GM19438 (cell line): ENCODE results near the gene ZFYVE9.
A peak's percentile ranks its signal among the peaks of the same experiment; 100 is the strongest.
"Not testable (repeated sequence)": the region's sequence is repeated elsewhere in the genome, so short reads cannot be mapped to it uniquely, and the experiment has no call there.

ENCODE experiments used
- ATAC-seq: cut with Tn5 transposase; IDR thresholded peaks from one replicate; pipeline ENCODE4 v1.9.1; 2021; ENCODE audit warnings: low read depth; ENCODE audit not compliant: unreplicated experiment

The ZFYVE9 gene, protein sequence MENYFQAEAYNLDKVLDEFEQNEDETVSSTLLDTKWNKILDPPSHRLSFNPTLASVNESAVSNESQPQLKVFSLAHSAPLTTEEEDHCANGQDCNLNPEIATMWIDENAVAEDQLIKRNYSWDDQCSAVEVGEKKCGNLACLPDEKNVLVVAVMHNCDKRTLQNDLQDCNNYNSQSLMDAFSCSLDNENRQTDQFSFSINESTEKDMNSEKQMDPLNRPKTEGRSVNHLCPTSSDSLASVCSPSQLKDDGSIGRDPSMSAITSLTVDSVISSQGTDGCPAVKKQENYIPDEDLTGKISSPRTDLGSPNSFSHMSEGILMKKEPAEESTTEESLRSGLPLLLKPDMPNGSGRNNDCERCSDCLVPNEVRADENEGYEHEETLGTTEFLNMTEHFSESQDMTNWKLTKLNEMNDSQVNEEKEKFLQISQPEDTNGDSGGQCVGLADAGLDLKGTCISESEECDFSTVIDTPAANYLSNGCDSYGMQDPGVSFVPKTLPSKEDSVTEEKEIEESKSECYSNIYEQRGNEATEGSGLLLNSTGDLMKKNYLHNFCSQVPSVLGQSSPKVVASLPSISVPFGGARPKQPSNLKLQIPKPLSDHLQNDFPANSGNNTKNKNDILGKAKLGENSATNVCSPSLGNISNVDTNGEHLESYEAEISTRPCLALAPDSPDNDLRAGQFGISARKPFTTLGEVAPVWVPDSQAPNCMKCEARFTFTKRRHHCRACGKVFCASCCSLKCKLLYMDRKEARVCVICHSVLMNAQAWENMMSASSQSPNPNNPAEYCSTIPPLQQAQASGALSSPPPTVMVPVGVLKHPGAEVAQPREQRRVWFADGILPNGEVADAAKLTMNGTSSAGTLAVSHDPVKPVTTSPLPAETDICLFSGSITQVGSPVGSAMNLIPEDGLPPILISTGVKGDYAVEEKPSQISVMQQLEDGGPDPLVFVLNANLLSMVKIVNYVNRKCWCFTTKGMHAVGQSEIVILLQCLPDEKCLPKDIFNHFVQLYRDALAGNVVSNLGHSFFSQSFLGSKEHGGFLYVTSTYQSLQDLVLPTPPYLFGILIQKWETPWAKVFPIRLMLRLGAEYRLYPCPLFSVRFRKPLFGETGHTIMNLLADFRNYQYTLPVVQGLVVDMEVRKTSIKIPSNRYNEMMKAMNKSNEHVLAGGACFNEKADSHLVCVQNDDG (N-terminal part only)

DNA sequence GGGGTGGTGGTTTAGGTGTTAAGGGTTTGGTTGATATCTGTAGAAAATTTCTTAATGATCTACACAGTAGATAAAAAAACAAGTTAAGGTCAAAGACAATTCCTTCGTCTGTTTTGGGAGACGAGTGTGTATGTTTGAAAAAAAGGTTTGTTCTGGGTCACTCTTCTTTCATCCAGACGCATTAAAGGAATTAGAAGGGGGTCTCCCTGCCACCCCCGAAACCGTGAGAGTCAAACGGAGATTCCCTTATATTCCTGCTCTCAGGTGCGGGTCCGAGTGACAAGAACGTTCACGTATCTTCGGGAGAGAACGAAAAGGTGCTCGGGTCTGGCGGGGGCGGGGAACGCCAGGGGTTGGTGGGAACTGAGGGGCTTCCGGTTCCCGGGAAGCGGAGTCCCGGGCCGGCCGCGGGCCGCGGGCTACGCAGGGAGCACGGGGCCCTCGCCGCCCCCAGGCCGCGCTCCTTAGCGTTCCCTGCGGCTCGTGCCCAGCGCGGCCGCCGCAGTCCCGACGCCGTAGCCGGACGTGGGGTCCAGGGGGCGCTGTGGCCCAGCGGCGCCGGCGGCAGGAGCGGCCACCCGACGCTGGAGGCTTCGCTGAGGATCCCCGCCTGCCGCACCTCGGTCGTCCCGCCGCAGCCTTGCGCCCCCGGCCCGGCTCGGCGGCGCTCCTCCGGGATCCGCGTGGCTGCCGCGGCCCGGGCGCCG lies at the start of gene ZFYVE9:
ZFYVE9 (plus strand) TSS at position 577 of the 707 bp plus-strand sequence. CDS start 91,118 bp downstream, outside the sequence.
- peak; percentile 73 for ATAC-seq

GRCh38 chr1:52094300-52094699 lies 47.6 kb upstream of the ZFYVE9 start:
- ATAC-seq = not testable (repeated sequence)

DNA sequence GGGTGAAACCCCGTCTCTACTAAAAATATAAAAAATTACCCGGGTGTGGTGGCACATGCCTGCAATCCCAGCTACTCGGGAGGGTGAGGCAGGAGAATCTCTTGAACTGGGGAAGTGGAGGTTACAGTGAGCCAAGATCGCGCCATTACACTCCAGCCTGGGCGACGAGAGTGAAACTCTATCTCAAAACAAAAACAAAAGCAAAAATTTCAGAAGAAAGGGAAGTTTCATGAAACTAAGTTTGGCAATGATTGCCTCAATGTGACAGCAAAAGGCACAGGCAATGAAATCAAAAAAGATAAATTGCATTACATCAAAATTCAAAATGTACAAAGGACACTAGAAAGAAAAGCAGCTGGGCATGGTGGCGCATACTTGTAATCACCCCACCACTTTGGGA lies 45.7 kb upstream of the ZFYVE9 start:
- ATAC-seq = no peak

GRCh38 chr1:52098139-52098871 lies 43.6 kb upstream of the ZFYVE9 start:
- no peak for ATAC-seq

DNA sequence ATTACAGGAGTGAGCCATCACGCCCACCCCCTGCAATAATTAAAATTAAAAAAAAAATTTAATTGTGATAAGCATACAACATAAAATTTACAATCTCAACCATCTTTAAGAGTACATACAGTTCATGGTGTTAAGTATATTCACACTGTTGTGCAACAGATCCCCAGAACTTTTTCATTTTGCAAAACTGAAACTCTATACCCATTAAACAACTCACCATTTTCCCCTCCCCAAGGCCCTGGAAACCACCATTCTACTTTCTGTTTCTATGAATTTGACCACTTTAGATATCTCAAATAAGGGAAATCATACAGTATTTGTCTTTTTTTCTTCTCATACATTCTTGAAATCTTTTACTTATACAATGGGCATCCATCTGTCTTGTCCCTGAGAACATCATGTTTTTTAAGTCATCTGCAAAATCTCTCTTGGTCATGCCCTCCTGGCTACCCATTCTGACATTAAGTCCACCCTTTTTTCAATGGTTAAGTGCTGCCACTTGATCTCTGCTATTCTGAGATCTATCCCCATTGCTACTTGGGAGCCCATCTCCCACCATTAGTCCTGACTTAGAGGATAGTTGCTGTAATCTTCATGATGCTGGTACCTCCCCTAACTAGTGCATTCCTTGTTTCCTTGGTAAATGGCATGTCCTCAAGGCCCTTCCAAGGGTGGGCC lies 39.4 kb upstream of the ZFYVE9 start:
- no peak for ATAC-seq

GRCh38 chr1:52111492-52111891 lies 30.4 kb upstream of the ZFYVE9 start:
- ATAC-seq = no peak

DNA sequence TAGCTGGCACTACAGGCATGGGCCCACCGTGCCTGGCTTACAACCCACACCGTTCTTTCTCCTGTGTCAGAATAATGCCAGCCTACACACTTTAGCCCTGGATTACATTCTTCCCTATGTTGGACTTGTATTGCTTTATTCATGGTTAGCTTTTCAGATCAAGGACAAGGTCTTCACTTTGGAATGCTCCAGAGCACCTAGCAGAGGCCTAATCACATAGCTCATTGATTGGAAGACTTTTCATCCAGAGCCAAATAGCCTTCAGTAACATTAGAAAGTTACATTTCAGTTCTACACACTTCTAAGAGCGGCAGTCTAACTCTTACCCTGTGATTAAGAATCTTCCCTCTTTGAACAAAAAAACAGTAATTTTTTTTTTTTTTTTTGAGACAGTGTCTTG lies 29.4 kb upstream of the ZFYVE9 start:
- ATAC-seq = no peak

DNA sequence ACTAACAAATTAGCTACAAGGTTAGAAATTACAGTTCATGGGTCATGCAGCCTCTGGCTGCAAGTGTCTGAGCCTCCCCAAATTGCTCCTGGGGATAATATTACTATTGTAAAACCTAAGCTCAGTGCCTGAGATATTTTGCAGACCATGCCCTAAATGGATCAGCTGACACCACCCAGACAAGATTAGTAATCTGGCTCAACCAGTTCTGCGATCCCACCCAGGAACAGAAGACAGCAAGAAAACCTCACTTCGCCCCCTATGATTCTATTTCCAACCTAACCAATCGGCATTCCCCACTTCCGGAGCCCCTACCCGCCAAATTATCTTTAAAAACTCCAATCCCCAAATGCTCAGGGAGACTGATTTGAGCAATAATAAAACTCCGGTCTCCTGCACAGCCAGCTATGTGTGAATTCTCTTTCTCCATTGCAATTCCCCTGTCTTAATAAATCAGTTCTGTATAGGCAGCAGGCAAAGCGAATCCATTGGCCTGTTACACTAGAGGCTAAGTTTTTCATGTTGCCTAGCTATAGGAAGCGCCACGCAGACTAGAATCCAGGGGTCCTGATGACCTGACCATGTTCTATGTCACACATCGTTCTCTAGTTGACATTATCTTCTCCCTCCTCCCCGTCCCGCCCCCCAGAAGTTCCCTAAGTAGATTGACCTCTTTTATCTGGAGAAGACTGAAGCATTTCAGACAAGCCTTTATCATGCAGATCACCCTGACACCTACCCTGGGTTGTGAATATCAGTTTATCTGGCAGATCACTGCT lies 22.4 kb upstream of the ZFYVE9 start:
- ATAC-seq = no peak

DNA sequence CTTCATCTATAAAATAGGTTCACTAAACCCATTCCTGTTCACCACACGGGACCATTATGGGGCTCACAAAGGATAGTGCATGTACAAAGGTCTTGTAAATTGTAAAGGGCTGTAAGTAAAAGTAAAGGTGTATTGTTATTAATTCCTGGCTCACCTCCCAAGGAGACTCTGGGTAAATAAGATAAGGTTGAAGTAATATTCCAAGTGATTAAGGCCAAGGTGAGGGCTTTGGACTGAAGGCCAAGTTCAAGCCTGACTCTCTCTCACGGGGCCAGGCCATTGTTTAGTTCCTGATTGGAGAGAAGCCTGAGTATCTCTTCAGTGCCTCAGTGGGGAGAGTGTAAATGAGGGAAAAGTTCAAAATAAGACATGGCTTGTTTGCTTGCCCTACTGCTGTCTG lies 19.5 kb upstream of the ZFYVE9 start:
- ATAC-seq = no peak

- ATAC-seq = no peak
Measured at GRCh38 chr1:52123622-52124021, 18.3 kb upstream of the ZFYVE9 start.

GRCh38 chr1:52125736-52126359 lies 16.0 kb upstream of the ZFYVE9 start:
- no peak for ATAC-seq

DNA sequence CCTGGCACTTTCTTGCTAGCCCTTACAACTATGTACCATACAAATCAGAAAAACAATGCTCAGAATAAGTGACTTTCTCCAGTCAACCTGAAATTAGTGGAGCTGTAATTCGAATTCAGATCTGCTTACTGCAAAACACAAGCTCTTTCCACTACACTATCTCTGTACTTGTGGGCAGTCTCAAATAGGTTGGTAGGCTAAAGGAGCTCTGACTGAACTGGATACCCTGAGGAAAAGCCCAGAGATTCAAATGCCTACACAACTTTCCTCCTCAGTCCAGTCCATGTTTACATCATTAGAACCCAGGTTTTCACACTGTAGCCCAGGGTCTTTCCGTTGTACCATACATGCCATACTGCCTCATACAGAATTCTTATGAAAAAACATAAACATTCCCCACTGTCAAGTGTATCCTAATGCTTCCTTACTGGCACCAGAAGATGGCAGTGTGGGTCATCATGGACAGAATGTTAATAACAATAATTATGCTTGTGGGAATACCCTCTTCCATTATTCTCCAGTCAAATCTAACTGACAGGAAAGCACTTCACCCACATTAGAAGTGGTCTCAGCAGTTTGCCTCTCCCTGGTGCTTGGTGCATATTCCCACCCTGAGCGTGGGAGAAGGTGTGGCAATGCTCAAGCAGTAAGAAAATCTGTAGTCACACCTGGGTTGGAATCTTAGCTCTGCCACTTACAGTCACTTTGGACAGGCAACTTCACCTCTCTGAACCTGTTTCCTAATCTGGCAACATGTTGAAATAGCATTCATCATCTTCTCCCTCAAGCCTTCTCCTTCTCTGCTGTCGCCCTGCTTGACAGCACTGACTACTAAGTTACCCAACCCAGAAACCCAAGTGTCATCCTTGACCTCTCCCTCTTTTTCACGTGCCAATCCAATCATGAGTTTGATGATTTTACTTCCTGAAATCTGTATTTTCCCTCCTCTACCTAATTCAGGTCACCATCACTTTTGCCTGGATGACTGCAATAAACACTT lies 14.4 kb upstream of the ZFYVE9 start:
- no peak for ATAC-seq

GRCh38 chr1:52139817-52140540 lies 1.9 kb upstream of the ZFYVE9 start:
- ATAC-seq = no peak

- no peak for ATAC-seq
Measured at GRCh38 chr1:52140633-52141512, 1.0 kb upstream of the ZFYVE9 start.
